GM10847 (cell line): ENCODE results near the gene HTN3.
"Not testable (repeated sequence)": the region's sequence is repeated elsewhere in the genome, so short reads cannot be mapped to it uniquely, and the experiment has no call there.

Experiments
- POLR2A ChIP-seq: IDR thresholded peaks from 2 replicates; pipeline ENCODE4 v1.6.1; 2011; ENCODE audit not compliant: insufficient read length; ENCODE audit errors: extremely low read depth

The HTN3 gene

DNA sequence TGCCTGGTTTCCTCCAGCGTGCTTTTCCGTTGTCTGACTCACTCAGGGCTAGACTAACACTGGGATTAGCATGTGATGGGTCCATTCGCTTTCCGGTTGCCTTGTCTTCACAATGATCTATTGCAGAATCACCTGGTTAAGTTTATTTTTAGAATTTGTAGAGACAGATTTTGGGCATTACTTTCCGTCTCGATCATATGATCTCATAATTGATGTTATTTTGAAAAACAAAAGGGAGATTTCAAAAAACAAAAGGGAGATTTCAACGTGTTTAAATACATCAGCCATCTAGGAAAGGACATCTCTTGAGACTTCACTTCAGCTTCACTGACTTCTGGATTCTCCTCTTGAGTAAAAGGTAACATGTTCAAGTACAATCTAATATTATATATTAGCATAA lies at the start of gene HTN3:
Gene HTN3, plus strand, starts transcription at position 301 of the 400 bp plus-strand sequence. CDS start 2,282 bp downstream, outside the sequence.
- not testable (repeated sequence) for TF ChIP-seq POLR2A

DNA sequence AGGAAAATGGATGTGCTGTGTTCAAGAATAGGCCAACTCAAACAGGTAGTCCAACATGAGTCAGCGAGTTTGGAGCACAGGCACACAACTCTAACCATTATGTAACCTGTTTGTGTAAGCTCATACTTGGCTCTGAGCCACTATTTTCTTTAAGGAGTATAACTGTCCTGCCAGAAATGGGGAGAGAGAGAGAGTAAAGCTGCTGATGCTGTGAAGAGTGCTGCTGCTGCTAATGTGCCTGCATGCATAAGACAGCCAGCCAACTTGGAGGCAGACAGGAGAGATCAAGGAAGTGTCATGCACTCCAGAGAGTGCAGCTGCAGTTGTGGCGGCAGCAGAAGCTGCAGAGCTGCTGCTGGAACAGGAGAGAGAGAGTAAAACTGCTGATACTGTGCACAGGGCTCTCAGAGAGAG lies 44.2 kb upstream of the HTN3 start:
- TF ChIP-seq POLR2A, result no peak

DNA sequence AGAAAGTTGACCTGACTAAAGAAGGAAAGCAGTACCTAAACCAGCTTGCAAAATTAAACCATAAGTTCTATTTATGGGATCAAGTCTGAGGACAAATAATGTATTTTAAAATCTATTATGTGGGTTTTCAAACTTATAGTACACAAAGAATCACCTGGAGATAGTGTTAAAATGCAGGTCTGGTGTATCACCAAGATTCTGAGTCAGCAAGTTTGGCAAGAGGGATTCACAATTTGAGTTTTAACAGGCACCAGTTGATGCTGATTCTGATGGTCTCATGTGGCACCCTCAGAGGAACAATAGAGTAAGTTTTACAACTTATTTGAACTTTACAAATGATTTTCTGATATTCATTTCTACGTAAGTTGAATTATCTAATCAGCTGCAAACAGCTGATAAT lies 41.6 kb upstream of the HTN3 start:
- no peak for TF ChIP-seq POLR2A

DNA sequence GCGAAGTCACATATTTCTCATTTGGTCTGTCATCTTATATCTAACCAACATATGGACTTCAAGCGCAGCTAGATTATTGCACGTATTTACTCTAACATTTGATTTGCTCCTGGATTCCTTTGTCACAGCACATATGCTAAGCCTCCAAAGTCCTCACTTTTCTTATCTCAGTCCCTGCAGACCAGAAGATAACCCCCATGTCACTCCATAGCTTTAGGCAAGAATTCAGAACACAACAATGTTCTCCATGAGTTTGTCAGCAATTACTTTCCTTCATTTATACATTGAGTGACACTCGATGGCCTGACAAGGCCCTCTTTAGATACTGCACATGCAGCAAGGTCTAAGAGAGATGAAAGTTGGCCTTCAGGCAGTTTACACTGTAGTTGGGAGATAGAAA lies 37.2 kb upstream of the HTN3 start:
- TF ChIP-seq POLR2A, result no peak

DNA sequence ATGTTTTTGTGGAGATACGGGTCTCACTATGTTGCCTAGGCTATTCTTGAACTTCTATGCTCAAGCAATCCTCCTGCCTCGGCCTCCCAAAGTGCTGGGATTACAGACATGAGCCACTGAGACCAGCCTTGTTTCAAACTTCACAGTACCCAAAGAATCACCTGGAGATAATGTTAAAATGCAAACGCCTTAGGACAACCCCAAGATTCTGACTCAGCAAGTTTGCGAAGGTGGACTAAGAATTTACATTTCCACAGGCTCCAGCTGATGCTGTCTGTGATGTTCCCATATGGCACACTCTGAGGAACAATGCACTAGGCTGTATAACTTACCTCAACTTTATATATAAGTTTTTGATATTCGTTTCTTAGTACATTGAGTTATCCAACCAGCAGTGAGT lies 33.5 kb upstream of the HTN3 start:
- no peak for TF ChIP-seq POLR2A

DNA sequence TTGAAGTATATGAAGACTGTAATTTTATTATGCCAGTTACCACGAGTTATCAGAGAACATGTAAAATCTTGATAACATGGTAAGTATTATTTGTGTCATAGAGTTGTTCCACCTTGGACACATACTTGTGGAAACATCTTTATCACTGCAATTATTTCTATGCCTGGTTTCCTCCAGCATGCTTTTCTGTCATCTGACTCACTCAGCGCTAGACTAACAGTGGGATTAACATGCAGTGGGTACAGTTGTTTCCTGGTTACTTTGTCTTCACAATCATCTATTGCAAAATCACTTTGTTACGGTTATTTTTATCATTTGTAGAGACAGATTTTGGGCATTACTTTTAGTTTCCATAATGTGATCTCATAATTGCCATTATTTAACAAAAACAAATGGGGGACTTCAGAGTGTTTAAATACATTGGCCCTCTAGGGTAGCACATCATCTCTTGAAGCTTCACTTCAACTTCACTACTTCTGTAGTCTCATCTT lies 32.7 kb upstream of the HTN3 start, which contains the start of gene STATH:
Gene STATH, plus strand, starts transcription at position 441 of the 491 bp plus-strand sequence. CDS start 2,472 bp downstream, outside the sequence.
- TF ChIP-seq POLR2A, result no peak

DNA sequence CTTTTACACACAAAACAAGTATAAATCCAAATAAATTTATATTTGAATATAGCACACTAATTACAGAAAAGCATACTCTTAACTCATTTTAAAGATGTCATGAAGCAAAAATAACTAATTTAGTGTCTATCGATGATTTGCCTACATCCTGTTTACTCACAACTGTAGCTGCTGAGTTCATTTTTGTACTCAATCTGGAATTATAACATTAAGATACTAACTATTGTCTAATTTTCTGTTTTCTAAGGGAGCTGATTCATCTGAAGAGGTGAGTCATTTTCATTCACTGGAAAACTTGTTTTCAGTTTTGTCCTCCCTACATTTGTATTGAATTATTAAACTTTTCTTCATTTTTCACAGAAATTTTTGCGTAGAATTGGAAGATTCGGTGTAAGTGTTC lies 28.8 kb upstream of the HTN3 start:
- TF ChIP-seq POLR2A, result no peak

DNA sequence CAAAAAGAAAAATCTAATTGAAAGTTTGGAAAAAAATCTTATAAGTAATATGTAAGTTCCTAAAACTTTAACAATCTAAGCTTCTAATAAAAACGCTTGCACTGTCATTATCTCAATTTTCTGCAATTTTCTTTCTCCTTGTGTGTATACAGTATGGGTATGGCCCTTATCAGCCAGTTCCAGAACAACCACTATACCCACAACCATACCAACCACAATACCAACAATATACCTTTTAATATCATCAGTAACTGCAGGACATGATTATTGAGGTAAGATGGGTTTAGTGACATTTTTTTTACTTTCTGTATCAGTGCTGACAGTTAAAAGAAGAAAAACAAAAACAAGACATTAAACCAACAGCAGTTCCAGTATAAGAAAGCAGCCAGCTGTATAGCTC lies 27.5 kb upstream of the HTN3 start:
- TF ChIP-seq POLR2A, result no peak

DNA sequence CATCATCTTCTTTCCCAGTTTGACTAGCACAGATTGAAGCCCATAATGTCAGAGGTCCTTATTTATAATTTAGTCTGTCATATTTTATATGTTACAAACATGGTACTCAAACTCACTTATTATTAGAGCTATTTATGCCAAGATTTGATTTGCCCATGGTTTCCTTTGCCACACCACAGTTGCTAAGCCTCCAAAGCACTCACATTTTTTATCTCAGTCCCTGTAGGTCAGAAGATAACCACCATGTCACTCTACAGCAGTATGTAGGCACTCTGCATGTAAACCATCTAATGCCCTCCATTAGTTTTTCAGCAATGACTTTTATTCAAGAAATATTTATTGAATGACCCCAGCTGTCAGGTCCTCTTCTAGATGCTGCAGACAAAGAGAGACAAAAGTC lies 25.8 kb upstream of the HTN3 start:
- TF ChIP-seq POLR2A, result no peak

DNA sequence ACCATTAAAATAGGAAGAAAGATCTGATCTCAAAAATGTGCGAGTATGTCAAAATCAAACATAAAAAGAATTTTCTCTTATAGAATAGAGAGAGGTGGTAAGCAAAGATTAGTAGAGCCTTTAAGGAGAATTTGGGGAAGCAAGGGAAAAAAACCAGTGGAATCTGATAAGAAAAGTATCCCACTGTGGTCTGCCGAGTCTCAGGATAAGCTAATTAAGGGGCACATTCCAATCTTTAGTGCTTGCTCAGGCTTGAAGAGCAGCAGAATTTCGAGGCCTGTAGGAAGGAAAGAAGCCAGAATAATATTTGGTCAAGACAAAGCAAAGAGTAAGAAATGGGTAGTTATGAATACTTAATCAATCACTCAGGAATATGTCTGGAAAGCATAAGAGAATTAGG lies 19.5 kb upstream of the HTN3 start:
- TF ChIP-seq POLR2A, result no peak

DNA sequence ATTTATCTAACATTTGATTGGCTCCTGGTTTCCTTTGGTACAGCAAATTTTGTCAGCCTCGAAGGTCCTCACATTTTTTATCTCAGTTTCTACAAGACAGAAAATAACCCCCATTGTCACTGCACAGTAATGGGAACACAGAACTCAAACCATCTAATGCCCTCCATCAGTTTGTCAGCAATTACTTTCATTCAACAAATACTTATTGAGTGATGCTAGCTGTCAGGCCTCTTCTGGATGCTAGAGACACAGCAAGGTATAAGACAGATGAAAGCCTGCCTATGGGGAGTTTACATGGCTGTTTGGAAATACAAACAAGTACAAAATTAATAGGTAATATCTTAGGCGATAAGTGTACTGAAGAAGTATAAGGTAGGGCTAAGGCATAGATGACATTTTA lies 5.0 kb upstream of the HTN3 start:
- no peak for TF ChIP-seq POLR2A

DNA sequence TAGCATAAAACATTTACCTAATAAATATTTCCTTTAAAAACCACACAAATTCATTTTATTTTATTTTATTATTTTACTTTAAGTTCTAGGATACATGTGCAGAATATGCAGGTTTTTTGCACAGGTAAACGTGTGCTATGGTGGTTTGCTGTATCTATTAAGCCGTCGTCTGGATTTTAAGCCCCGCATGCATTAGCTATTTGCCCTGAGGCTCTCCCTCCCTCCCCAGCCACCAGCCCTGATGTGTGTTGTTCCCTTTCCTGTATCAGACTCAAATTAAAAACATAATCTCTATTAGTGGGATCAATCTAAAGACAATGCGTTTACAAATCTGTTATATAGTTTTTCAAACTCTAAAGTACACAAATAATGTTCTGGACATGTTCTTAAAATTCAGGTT lies 1.2 kb upstream of the HTN3 start:
- TF ChIP-seq POLR2A, result no peak

DNA sequence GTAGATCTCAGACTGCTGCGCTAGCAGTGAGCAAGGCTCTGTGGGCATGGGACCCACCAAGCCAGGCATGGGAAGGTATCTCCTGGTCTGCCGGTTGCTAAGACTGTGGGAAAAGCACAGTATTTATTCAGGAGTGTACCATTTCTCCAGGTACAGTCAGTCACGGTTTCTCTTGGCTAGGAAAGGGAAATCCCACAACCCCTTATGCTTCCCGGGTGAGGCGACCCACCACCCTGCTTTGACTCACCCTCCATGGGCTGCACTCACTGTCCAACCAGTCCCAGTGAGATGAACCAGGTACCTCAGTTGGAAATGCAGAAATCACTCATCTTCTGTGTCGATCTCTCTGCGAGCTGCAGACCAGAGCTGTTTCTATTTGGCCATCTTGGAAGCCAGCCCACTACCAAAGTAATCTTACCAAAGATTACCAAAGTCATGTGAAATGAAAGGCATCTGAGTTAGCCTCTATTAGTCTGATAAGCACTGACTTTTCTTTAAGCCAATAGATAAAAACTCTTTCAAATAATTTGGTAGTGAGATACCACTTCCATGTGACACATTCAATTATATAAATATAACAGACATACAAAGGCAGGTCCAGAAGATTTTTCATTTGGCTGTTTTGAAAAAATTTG lies 13.5 kb downstream of the HTN3 start:
- TF ChIP-seq POLR2A, result no peak

DNA sequence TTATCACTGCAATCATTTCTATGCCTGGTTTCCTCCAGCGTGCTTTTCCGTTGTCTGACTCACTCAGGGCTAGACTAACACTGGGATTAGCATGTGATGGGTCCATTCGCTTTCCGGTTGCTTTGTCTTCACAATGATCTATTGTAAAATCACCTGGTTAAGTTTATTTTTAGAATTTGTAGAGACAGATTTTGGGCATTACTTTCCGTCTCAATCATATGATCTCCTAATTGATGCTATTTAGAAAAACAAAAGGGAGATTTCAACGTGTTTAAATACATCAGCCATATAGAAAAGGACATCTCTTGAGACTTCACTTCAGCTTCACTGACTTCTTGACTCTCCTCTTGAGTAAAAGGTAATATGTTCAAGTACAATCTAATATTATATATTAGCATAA lies 21.9 kb downstream of the HTN3 start, which contains the start of gene HTN1:
Gene HTN1, plus strand, starts transcription at position 301 of the 400 bp plus-strand sequence. CDS start 2,639 bp downstream, outside the sequence.
- TF ChIP-seq POLR2A, result not testable (repeated sequence)

DNA sequence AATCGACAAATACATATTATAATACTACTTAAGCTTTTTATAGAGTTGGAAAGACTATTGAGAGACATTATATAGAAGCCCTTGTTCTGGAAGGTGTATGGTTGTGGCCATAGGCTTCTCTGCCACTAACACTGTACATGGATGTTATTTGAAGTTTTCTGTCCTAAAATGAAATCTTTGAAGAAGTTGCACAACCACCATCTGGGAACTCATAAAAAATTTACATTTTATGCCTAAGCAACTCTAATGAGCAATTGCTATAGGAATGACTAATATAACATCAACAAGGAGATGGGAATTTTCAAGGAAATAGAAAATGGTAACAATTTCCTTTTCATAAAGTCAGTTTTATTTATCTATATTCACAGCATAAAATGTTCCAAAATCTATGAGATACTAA lies 29.4 kb downstream of the HTN3 start:
- TF ChIP-seq POLR2A, result no peak

DNA sequence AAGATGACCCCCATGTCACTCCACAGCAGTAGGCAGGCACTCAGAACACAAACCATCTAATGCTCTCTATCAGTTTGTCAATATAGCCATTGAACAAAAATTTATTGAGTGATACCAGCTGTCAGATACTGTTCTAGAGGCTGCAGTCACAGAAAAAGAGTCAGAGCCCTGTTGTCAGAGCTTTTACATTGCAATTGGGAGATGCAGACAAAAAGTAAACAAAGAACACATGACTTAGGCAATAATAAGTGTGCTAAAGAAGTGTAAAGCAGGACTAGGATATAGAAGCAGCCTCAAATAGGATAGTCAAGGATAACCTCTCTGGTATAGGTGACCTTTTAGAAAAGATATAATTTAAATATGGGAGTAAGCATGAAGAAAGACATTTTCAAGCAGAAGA lies 30.9 kb downstream of the HTN3 start:
- no peak for TF ChIP-seq POLR2A

DNA sequence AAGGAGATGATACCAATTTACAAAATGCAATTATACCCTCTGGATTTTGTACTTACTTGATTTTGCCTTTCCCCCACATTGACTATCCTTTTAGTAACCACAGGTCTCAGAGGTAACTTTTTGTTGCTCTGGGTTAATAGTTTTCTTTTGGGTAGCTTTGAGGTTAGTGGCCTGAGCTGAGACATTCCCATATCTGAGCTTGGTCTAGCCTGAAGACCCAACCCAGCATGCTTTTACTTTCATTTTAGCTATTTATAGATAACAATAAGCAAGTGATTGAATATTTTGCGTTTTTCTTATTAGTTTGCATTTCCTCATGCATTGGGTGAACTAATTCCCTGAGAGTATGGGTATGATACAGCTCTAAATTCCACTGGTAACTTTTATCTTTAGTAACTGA lies 33.7 kb downstream of the HTN3 start:
- TF ChIP-seq POLR2A, result no peak
